Epithelial cell of prostate (primary cell): ENCODE measurements around the gene EFCAB11.
A peak's percentile ranks its signal among the peaks of the same experiment; 100 is the strongest.

ENCODE experiments used
- DNase-seq: peaks from one replicate; pipeline ENCODE4 v3.0.0-alpha.2; 2011; ENCODE audit warnings: low read depth, low spot score
- H3K27ac ChIP-seq: fragments of 450-650 bp; 2 replicates; pipeline ENCODE4 v1.5.1; 2017; ENCODE audit warnings: mild to moderate bottlenecking

EFCAB11 gene

GRCh38 chr14:89833120-89833532, 121.4 kb downstream of the EFCAB11 start:
- DNase-seq: no peak
- no peak overlapping the region for H3K27ac ChIP-seq

DNA sequence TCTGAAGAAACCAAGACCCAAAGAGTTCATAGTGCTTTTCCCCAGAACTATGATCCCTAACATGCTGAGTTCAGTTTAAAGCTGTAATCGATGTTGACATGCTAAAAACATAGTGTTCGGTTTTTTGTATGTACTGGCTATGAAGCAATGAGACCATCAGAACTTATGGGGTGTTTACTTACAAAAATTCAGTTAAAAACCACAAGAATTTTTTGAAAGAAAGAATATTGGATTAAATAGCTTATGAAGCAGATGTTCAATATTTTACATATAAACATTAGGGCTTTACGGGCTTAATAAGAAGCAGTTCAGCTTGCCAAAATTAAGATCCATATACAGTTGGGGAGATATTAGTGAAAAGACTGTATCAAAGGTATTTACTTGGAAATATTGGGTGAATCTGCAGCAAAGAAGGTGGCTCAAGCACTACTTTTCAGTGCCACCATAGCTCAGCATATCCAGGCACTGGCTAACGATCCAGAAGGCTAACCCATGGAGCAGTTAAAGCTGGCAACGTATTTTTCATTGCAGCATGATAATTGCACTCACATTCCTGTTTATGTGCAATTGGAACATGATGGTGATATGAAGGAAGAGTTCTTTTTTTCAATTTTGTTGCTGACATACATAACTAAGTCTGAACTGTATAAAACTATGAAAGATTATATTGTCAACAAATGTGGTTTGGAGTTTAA, 125.9 kb downstream of the EFCAB11 start:
- DNase-seq: no peak
- no peak overlapping the region for H3K27ac ChIP-seq

DNA sequence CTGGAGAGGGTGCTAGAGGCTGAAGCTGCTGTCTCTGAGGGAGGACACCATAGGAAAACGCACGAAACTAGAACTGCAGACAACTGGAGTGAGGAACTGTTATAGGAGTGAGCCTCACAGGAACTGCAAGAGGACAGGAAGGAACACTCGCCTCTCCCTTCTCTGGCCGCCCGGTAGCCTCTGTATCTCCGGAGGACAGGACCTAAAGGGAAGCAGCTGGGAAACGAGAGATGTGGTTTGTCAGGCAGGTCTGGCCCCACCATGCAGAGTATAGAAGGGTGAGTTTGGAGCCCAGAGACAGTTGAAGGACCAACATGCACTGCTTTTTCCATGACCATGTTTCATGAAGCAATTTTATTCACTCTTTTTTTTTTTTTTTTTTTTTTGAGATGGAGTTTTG, 127.3 kb downstream of the EFCAB11 start:
- no peak for DNase-seq
- H3K27ac ChIP-seq: no peak overlapping the region

- no peak for DNase-seq
- no peak overlapping the region for H3K27ac ChIP-seq
Observed at GRCh38 chr14:89826596-89826995, 127.9 kb downstream of the EFCAB11 start.

GRCh38 chr14:89823743-89824142, 130.8 kb downstream of the EFCAB11 start:
- DNase-seq: no peak
- no peak overlapping the region for H3K27ac ChIP-seq

GRCh38 chr14:89814126-89814525, 140.4 kb downstream of the EFCAB11 start:
- peak overlapping the region; percentile 22 for H3K27ac ChIP-seq
- DNase-seq: no peak

GRCh38 chr14:89813617-89814031, 140.9 kb downstream of the EFCAB11 start:
- no peak for DNase-seq
- peak overlapping the region; percentile 22 for H3K27ac ChIP-seq

- no peak for DNase-seq
- H3K27ac ChIP-seq: no peak overlapping the region
Observed at GRCh38 chr14:89811954-89812575, 142.5 kb downstream of the EFCAB11 start.

DNA sequence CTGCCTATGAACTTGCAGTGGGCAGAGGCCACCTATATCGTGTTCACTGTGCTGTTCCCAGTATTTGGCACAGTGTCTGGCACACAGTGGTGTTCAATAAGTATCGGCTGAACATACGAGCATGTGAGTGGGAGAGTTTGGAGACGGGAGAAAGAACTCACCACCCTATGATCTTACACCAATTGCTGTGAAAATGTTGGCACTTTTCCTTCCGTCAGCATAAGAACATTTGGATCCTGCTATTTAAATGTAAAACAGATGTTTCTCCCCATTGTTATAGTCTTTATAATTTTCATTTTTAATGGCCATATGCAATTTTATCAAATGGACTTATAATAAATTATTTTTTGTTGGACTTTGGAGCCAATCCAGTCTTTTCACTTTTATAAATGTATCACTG, 144.4 kb downstream of the EFCAB11 start:
- H3K27ac ChIP-seq: no peak overlapping the region
- no peak for DNase-seq

DNA sequence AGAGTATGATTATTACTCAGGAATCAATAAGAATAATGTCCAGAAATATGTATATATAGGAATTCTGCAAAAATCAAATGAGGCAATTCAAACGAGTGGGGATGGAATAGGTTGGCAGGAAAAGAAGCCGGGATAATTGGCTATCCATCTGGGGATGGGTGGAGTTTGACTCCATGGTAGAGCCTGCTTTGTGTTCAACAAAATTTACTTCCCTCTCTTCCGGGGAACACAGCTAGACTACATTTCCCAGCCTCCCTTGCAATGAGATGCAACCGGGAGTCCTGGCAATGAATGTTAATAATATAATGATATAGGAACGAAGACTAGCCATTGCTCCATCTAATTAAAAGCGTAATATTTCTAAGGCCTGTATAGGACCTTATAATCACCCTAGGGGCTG, 146.6 kb downstream of the EFCAB11 start:
- H3K27ac ChIP-seq: no peak overlapping the region
- no peak for DNase-seq

GRCh38 chr14:89807151-89807550, 147.4 kb downstream of the EFCAB11 start:
- DNase-seq: no peak
- H3K27ac ChIP-seq: no peak overlapping the region

DNA sequence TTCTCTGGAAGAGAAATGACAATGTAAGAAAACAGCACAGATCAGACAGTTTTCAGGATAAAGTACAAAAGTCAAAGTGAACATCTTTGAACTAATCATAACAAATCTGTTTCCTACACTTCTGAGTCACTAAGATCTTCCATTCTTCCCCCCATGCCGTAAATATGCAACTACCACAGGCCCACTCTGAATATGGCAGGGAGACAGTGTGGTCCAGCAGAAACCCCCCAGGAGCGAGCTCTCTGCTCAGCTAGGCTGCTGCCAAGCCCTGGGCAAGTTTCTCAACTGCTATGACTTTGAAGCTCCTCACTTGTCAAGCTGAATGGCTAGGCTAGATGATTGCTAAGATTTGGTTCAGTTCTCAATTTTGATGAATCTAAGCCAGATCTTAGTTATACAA, 148.1 kb downstream of the EFCAB11 start:
- DNase-seq: no peak

GRCh38 chr14:89805501-89805900, 149.0 kb downstream of the EFCAB11 start:
- DNase-seq: no peak
- no peak overlapping the region for H3K27ac ChIP-seq

More for the DNA sequence above, 148.1 kb downstream of the EFCAB11 start:
- no peak overlapping the region for H3K27ac ChIP-seq

- no peak for DNase-seq
- no peak overlapping the region for H3K27ac ChIP-seq
Observed at GRCh38 chr14:89803542-89803941, 151.0 kb downstream of the EFCAB11 start.

DNA sequence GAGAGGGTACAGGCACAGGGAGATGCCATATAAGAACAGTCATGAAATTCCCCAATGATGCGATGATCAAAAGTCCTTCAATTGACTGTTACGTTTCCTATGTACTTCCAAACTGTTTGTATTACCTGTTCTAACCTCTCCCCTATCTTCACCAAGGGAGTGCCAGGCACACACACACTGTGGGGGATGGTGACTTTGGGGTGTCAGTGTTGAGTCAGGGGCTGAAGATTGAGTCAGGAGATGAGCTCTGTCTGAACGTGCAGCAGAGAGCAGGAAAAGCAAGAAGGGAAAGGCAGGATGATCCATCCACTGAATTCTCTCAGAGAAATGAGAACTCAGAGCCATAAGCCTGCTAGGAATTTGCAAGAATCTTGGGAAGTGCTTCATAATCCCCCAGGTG, 153.4 kb downstream of the EFCAB11 start:
- DNase-seq: peak; percentile 95
- H3K27ac ChIP-seq: peak overlapping the region; percentile 91

- no peak overlapping the region for H3K27ac ChIP-seq
- no peak for DNase-seq
Observed at GRCh38 chr14:89798212-89798773, 156.2 kb downstream of the EFCAB11 start.

- no peak for DNase-seq
Observed at GRCh38 chr14:89797148-89797547, 157.4 kb downstream of the EFCAB11 start.

GRCh38 chr14:89794096-89794495, 160.4 kb downstream of the EFCAB11 start:
- no peak for DNase-seq
- H3K27ac ChIP-seq: no peak overlapping the region

More at GRCh38 chr14:89797148-89797547, 157.4 kb downstream of the EFCAB11 start:
- H3K27ac ChIP-seq: no peak overlapping the region

GRCh38 chr14:89793367-89793716, 161.2 kb downstream of the EFCAB11 start:
- no peak overlapping the region for H3K27ac ChIP-seq
- DNase-seq: no peak

DNA sequence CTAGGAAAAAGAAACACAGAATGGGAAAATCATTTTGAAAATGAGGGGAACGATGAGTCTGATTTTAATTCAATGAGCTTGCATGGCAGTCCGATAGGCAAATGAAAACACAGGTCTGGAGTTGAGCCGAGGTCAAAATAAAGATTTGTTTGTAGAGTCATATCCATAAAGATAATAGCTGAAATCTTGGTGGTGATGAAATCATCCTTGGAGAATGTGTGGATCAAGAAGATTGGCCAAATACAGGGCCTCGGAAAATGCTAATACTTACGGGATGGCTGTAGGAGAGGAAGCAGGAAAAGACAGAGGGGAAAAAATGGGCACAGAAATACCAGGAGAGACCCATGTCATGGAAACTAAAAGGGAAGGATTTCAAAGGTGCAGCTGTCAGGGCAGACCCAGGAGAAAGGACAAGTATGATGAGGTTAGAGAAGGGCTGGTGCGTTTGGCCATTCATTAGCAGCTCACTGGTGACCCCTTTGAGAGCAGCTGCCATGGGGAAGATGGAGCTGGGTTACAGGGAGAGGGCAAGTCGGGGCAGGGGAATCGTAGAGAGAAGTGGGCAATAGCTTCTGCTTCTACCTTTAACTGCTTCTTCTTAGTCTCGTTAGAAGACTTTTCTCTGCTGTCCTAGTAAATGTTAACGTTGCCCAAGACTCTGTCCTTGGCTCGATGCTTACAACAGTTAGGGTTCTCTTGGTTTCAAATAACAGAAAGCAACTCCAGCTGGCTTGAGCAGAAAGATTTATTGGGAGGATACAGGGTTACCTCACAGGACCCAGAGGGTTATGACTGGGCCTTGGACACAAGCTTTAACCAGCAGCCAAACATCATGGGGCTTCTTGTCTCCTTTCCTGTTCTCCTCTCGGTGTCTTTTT, 161.8 kb downstream of the EFCAB11 start:
- H3K27ac ChIP-seq: no peak overlapping the region
- no peak for DNase-seq

DNA sequence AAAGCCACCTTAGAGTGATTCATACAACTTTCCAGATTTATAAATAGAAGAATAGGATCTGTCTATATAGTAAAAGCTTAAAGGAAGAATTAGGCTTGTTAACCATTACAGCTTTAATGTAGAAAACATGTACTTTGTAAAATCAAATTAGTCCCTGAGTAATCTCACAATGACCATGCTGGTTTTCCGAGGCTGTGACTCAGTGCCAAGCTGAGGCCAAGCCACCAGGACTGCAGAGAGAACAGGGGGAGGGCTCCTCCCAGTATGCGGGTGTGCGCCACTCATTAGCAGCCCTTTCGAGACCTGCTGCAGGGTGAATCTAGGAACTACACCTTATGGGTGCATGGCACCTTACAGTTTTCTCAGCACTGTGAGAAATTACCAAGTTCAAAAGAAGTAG, 167.0 kb downstream of the EFCAB11 start:
- DNase-seq: no peak
- H3K27ac ChIP-seq: no peak overlapping the region
